Glomerular endothelial cell (primary cell): ENCODE measurements around the gene FOXS1. TPM values are rescaled to one million over a fixed set of nuclear protein-coding genes. Genes with fewer than 3 reads are reported as not detected.

Source experiments
- DNase-seq: peaks from one replicate; pipeline ENCODE4 v3.0.0-alpha.2; 2011; ENCODE audit warnings: low read depth, low spot score; ENCODE audit errors: extremely low read depth
- total RNA-seq: library from RNA; depleted of rRNA; stranded (reverse); fragments of >200 nt; gene quantifications from 2 replicates; pipeline ENCODE4 v1.2.3, GENCODE V29; 2015

Gene FOXS1
- total RNA-seq, result 0.82 and 1.6 TPM in 2 replicates

- DNase-seq, result no peak
Observed at GRCh38 chr20:31845300-31845863, at the start of gene FOXS1. Gene FOXS1, minus strand, starts transcription at chr20:31845604. Its CDS starts 62 bp downstream, at chr20:31845542.

DNA sequence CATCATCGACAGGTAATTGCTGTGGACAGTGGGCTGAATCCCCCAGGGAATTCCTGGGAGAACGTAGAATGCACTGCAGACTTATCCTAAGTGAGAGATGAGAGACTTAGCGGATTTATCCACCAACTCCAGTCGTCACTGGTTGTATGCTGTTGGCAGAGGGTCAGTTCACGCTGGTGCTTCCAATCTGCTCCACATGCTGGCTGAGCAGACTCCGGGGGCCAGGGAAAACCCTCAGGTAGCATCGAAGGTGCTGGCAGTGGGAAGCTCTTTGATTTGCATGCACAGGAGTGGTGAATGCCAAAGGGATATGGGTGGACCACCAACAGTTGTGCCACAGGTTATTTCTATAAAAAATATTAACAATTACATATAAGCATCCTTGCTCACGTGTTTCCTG is 45.2 kb upstream of the FOXS1 start:
- DNase-seq, result no peak

- no peak for DNase-seq
Observed at GRCh38 chr20:31883829-31884228, 38.4 kb upstream of the FOXS1 start.

DNA sequence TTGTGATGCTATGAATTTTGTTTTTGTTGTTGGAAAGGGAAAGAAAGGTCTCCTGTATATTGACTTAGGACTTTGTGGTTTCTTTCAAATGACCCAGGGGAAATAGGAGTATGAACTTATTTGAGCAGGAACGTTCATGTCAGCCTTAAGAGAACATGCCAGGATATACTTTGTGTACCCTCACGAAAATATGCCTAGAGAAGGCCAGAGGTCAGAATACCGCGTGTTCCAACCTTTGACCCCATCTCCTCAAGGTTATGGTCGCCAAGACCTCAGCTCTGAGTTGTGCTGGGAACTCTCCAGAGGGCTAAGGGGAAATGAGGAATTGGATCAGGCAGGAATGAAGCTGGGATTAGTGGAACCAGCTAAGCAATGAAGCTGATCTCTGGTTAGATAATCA is 36.5 kb upstream of the FOXS1 start:
- DNase-seq, result no peak

DNA sequence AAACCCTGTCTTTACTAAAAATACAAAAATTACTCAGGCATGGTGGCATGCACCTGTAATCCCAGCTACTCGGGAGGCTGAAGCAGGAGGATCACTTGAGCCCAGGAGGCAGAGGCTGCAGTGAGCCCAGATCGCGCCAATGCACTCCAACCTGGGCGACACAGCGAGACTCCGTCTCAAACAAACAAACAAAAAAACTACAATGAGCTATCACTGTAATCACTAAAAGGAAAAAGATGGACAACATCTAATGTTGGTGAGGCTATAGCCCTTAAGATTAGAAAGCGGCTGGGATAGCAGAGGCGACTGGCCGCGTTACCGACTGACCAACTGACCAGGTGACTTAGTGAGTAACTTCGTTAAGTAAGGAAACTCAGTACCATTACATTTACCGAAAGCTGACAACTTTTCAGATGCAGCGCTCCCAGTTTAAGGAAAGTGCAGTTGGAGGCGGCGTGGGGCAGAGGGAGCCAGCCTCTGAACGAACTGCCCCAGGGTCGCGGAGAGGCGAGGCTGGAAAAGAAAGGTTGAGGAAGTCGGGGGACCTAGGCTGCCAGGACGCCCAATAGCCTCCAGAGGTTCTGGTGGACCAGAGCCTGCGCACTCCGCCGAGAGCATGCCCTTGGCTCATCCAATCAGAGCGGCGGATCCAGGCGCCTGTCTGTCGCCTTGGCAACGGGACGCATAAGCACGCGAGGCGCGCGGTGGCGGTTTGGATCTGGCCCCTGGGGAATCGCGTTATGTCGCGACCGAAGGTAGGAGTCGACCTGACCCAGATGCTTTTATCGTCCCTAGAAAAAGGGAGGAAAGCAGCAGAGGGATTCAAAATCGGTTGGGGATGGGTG is 34.0 kb upstream of the FOXS1 start:
- DNase-seq, result peak; percentile 79

- DNase-seq, result no peak
Observed at GRCh38 chr20:31877684-31878083, 32.3 kb upstream of the FOXS1 start.

GRCh38 chr20:31875671-31876070 is 30.3 kb upstream of the FOXS1 start:
- DNase-seq, result no peak

- DNase-seq, result no peak
Observed at GRCh38 chr20:31872406-31872805, 27.0 kb upstream of the FOXS1 start.

DNA sequence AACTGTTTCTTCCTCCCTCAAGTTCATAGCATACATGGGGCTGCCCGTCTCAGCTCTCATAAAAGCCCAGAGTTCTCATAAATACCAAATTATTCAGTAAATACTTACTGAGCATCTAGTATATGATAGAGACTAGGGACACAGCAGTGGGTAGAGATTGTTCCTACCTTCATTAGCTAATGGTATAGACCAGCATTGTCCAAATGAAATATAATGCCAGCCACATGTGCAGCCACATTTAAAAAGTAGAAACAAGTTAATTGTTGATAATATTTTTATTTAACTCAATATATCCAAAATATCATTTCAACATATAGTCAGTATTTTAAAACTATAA is 26.2 kb upstream of the FOXS1 start:
- no peak for DNase-seq

GRCh38 chr20:31870726-31871617 is 25.6 kb upstream of the FOXS1 start:
- no peak for DNase-seq

GRCh38 chr20:31869942-31870725 is 24.7 kb upstream of the FOXS1 start, which contains the start of the genes DUSP15 and TTLL9:
Gene DUSP15, minus strand, starts transcription at chr20:31870527. Its CDS starts 190 bp downstream, at chr20:31870337.
Gene TTLL9, plus strand, starts transcription at chr20:31870634. Its CDS starts 493 bp downstream, at chr20:31871127.
- no peak for DNase-seq

DNA sequence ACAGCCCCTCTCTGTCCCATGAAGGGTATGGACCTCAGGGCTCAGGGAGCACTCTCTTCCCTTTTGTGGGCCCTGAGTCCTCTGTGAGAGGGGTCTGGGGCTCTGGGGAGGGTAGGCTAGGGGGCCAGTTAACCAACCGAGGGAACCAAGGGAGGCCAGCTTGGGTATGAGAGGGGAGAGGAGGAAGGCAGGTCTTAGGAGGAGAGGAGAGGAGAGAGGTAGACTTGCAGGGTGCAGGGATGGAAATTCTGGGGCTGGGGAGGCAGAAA is 24.2 kb upstream of the FOXS1 start:
- no peak for DNase-seq

DNA sequence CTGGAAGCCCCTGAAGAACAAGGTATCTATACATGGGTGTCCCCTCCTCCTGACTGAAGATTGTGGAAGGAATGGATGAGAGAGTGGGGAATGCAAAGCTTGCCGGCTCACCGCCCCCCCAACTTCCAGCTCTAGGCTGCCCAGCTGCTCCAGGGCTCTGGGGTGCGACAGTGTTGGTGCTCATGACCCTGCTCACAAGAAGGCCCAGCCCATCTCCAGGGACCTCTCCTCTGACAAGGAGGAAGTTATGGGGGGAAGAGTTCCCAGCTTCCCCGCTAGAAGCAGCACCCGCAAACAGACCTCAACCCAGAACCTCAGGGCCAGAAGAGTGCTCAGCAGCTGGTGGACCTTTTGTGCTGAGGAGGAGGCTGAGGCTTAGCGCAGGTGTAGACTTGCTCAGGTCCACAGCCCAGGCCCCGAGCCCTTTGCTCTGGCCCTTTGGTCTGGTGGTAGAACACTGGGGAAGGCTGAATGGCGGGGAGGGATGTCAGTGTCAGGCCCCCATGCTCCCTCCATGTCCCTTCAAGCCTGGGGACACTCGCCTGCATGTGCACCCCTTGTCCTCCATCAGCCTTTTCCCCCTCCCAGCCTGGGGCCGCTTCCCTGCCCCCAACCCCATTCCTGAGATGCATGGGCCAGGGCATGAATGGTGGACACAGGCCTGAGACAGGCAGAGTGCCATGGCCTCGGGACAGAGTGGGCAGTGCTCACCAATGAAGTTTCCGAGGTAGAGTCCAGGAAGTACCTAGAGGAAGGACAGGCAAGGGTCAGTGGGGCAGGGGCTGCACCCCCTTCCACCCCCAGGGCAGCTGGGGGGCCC is 23.7 kb upstream of the FOXS1 start:
- no peak for DNase-seq

GRCh38 chr20:31866221-31866620 is 20.8 kb upstream of the FOXS1 start:
- no peak for DNase-seq

DNA sequence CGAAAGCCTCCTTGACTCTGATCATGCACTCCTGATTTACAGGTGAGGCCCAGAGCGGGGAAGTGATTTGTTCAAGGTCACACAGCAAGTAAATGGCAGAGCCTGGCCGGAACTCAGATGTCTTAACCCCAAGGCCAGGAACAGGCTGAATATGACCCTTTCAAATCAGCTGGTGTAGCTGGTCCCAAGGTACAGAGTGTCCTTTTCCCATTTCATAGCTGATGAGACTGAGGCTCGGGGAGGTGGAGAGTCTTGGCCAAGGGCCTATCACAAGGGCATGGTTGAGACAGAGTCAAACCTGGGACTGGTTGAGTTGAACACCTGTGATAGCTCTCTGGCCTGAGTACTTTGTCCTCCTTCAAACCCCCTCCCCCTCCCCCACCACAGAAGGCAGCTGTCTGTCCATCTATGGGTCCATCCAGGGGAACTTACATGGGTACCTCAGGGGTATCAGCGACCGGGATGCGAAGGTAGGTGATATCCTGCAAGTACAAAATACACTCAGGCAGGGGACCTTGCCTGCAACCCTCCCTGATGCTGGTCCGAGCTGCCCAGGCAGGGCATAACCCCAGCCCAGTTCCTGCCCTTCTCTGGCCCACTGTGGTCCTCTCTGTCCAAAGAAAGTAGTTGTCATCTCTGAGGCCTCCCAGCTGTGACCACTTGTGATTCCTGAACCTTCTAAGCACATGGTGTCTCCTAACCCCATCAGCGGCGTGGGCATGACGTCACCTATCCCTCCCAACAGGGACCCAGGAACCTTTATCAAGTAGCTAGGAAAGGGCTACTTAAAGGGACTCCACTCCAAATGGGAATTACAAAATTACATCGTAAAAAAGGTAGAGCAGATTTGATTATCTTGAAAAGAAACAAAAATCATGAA is 19.4 kb upstream of the FOXS1 start:
- no peak for DNase-seq

DNA sequence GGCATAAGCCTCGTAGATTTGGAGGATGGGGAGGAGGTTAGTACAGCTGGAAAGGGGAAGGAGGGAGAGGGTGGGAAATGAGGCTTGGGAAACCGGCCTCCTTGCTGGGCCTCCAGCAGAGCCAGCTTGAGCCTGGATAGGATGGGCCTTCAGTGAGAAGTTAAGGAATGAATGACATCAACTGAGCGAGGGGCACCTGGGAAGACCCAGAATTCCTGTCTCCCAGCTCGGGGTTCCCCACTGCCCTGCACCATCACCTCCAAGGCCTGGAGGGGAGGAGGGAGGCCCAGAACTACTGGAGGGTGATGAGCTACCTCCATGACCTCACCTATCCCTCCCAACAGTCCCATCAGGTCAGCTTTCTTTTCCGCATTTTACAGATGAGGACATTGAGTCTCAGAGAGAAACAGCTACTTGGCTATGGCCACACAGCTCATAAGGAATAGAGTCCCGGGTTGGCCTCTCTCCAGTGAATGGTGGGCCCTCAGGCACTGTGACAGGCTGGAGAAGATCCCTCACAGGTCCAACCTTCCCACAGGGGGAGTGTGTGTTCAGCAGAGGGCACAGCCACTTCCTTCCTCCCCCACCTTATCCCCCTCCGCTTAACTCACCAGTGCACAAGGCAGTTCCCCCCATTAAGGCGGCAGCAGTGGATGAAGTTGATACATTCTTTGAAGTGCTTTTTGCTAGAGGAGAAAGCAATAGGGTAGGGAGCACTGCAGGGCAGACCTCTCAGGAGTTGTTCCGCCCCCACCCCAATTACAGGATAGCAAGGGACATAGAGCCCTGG is 18.1 kb upstream of the FOXS1 start:
- DNase-seq, result no peak

DNA sequence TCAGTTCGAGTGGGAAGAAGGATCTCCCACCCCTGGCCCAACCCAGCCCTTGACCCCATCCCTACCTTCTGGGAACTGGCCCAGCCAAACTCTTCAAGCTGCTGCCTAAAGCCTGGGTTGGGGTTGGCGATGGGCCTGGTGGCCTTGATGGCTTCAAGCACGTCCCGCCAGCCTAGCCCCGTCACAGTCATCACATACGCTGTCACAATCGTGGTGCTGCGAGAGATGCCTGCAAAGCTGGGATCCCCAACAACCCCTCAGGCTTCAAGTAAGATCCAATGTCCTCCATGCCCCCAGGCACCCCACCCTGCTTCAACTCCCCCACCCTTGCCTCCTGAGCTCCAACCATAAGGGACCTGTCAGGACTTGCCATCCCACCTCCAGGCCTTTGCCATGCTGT is 17.1 kb upstream of the FOXS1 start:
- no peak for DNase-seq

DNA sequence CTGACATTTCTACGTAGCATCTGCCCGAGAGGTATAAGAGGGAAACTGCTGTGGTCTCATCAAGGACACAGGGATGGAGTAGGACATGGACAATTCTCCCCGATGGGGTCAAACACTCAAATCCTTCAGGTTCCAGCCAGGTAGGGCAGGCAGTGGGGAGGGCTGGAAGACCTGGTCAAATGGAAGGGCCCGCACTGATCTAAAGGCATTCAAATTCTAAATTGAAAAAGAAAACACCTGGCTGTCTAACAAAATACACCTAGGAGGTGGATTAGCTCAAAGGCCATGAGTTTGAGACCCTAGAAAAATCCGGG is 16.7 kb upstream of the FOXS1 start:
- DNase-seq, result no peak
